Mesenchymal stem cell (in vitro differentiated cells and primary cell): ENCODE measurements around the gene RIPOR2.
A peak's percentile ranks its signal among the peaks of the same experiment; 100 is the strongest.

Source experiments
- DNase-seq: peaks from one replicate; pipeline ENCODE4 v3.0.0-alpha.2; 2013
- H2AFZ ChIP-seq: one replicate; pipeline ENCODE4 v1.6.1; 2013; ENCODE audit warnings: low read depth, mild to moderate bottlenecking, control low read depth, inconsistent platforms, low read length, moderate library complexity
- H2AK5ac ChIP-seq: 2 replicates; pipeline ENCODE4 v1.6.1; 2013; ENCODE audit warnings: low read length, moderate library complexity, mild to moderate bottlenecking, inconsistent platforms; ENCODE audit not compliant: severe bottlenecking
- H2BK120ac ChIP-seq: one replicate; pipeline ENCODE4 v1.6.1; 2013; ENCODE audit warnings: low read depth, mild to moderate bottlenecking, inconsistent platforms, low read length, moderate library complexity
- H2BK12ac ChIP-seq, 2 experiments: one replicate each; pipeline ENCODE4 v1.6.1; 2013; ENCODE audit warnings: inconsistent platforms in 2 of 2, low read length in 2 of 2, mild to moderate bottlenecking in 2 of 2, moderate library complexity in 2 of 2, control low read depth in 1 of 2
- H2BK15ac ChIP-seq: one replicate; pipeline ENCODE4 v1.6.1; 2013; ENCODE audit warnings: mild to moderate bottlenecking, low read depth, inconsistent platforms; ENCODE audit not compliant: poor library complexity, severe bottlenecking
- H2BK5ac ChIP-seq: 2 replicates; pipeline ENCODE4 v1.6.1; 2013; ENCODE audit warnings: low read depth, mild to moderate bottlenecking, low read length, control low read depth, inconsistent platforms; ENCODE audit not compliant: poor library complexity, severe bottlenecking
- H3K14ac ChIP-seq, 2 experiments: one replicate each; pipeline ENCODE4 v1.6.1; 2013; ENCODE audit warnings: inconsistent platforms in 2 of 2, low read length in 2 of 2, control low read depth in 1 of 2, mild to moderate bottlenecking in 1 of 2, moderate library complexity in 1 of 2
- H3K18ac ChIP-seq, 2 experiments: one replicate each; pipeline ENCODE4 v1.6.1; 2013; ENCODE audit warnings: inconsistent platforms in 2 of 2, low read length in 2 of 2, control low read depth in 1 of 2, low read depth in 1 of 2, mild to moderate bottlenecking in 1 of 2
- H3K23ac ChIP-seq, 2 experiments: one replicate each; pipeline ENCODE4 v1.6.1; 2013; ENCODE audit warnings: inconsistent platforms in 2 of 2, low read length in 2 of 2, mild to moderate bottlenecking in 2 of 2, moderate library complexity in 2 of 2, control low read depth in 1 of 2
- H3K27ac ChIP-seq: 2 replicates; pipeline ENCODE4 v1.5.1; 2013; ENCODE audit warnings: mild to moderate bottlenecking, moderate library complexity, low read length, control low read depth, inconsistent platforms; ENCODE audit not compliant: poor library complexity, severe bottlenecking
- H3K27me3 ChIP-seq, 2 experiments: 2 replicates each; pipeline versions ENCODE4 v1.6.1 to v1.7.0; 2013; ENCODE audit warnings: low read length in 2 of 2, mild to moderate bottlenecking in 2 of 2, moderate library complexity in 2 of 2, control low read depth in 1 of 2, inconsistent platforms in 1 of 2; ENCODE audit not compliant: control insufficient read depth in 1 of 2, insufficient read depth in 1 of 2
- H3K36me3 ChIP-seq, 2 experiments: 2 replicates each; pipeline versions ENCODE4 v1.6.1 to v1.7.0; 2013; ENCODE audit warnings: low read length in 2 of 2, control low read depth in 1 of 2, inconsistent platforms in 1 of 2, low read depth in 1 of 2, mild to moderate bottlenecking in 1 of 2; ENCODE audit not compliant: insufficient read depth in 2 of 2, control insufficient read depth in 1 of 2
- H3K4ac ChIP-seq, 2 experiments: one replicate each; pipeline ENCODE4 v1.6.1; 2013; ENCODE audit warnings: inconsistent platforms in 2 of 2, low read length in 2 of 2, mild to moderate bottlenecking in 2 of 2, moderate library complexity in 2 of 2, control low read depth in 1 of 2, low read depth in 1 of 2
- H3K4me1 ChIP-seq: 2 replicates; pipeline ENCODE4 v1.6.1; 2013; ENCODE audit warnings: low read depth, low read length, control low read depth; ENCODE audit not compliant: control insufficient read depth, insufficient read depth
- H3K4me2 ChIP-seq: 2 replicates; pipeline ENCODE4 v1.6.1; 2013; ENCODE audit warnings: low read length, mild to moderate bottlenecking, inconsistent platforms; ENCODE audit not compliant: poor library complexity, severe bottlenecking
- H3K4me3 ChIP-seq, 2 experiments: 2 replicates each; pipeline versions ENCODE4 v1.5.1 to v1.7.0; 2013; ENCODE audit warnings: low read length in 2 of 2, mild to moderate bottlenecking in 2 of 2, control low read depth in 1 of 2, low read depth in 1 of 2; ENCODE audit not compliant: insufficient read depth in 1 of 2
- H3K79me1 ChIP-seq: replicated peaks from 2 replicates; pipeline ENCODE4 v1.6.1; 2013; ENCODE audit warnings: mild to moderate bottlenecking, control low read depth, low read length, inconsistent platforms; ENCODE audit not compliant: poor library complexity, severe bottlenecking
- H3K9ac ChIP-seq: 2 replicates; pipeline ENCODE4 v1.7.0; 2013; ENCODE audit warnings: mild to moderate bottlenecking, low read length, moderate library complexity
- H3K9me3 ChIP-seq: 2 replicates; pipeline ENCODE4 v1.7.0; 2013; ENCODE audit warnings: mild to moderate bottlenecking, low read length; ENCODE audit not compliant: control insufficient read depth
- H4K8ac ChIP-seq: one replicate; pipeline ENCODE4 v1.6.1; 2013; ENCODE audit warnings: inconsistent platforms, mild to moderate bottlenecking, low read length, moderate library complexity
- H4K91ac ChIP-seq: one replicate; pipeline ENCODE4 v1.6.1; 2013; ENCODE audit warnings: mild to moderate bottlenecking, low read length, inconsistent platforms
- WGBS: methylation state at CpG from one replicate; pipeline ENCODE4 v1.1.7; 2013; ENCODE audit warnings: mixed read lengths; 5-methylcytosine and 5-hydroxymethylcytosine counted together

Gene RIPOR2

GRCh38 chr6:24981386-24981760, 45.6 kb upstream of the RIPOR2 start:
- 24% methylated on average over 4 of the region's 4 CpGs for WGBS

GRCh38 chr6:24980507-24981385, 45.0 kb upstream of the RIPOR2 start:
- DNase-seq = no peak
- H2BK5ac ChIP-seq = no peak overlapping the region
- no peak overlapping the region for H2AK5ac ChIP-seq
- H3K9me3 ChIP-seq = no peaks in the 10 kb centered on the region
- no peaks in the 10 kb centered on the region for H3K27me3 ChIP-seq
- H3K4ac ChIP-seq = no peak overlapping the region
- no peak overlapping the region for H2AFZ ChIP-seq
- peak overlapping the region in 1 of 2 experiments; percentile 66 for H2BK12ac ChIP-seq
- H3K36me3 ChIP-seq = no peaks in the 10 kb centered on the region
- H2BK120ac ChIP-seq = no peak overlapping the region
- H3K4me2 ChIP-seq = no peak overlapping the region
- 54% methylated on average over 4 of the region's 4 CpGs for WGBS
- H3K4me1 ChIP-seq = peaks cover 8% of the 10 kb centered on the region
- H4K91ac ChIP-seq = no peak overlapping the region
- H4K8ac ChIP-seq = no peak overlapping the region
- no peak overlapping the region for H3K14ac ChIP-seq
- H3K4me3 ChIP-seq = no peak overlapping the region
- no peak overlapping the region for H3K18ac ChIP-seq
- no peaks in the 10 kb centered on the region for H3K79me1 ChIP-seq
- H3K23ac ChIP-seq = peak overlapping the region in 1 of 2 experiments; percentile 17
- no peak overlapping the region for H2BK15ac ChIP-seq
- H3K27ac ChIP-seq = peak overlapping the region; percentile 33
- no peak overlapping the region for H3K9ac ChIP-seq

More at GRCh38 chr6:24981386-24981760, 45.6 kb upstream of the RIPOR2 start:
- H3K27me3 ChIP-seq = no peaks in the 10 kb centered on the region
- no peak overlapping the region for H4K91ac ChIP-seq
- no peak overlapping the region for H2BK15ac ChIP-seq
- no peak overlapping the region for H3K9ac ChIP-seq
- no peak overlapping the region for H2BK5ac ChIP-seq
- peak; percentile 38 for DNase-seq
- no peaks in the 10 kb centered on the region for H3K79me1 ChIP-seq
- H3K23ac ChIP-seq = no peak overlapping the region
- H2BK120ac ChIP-seq = no peak overlapping the region
- no peak overlapping the region for H3K4me3 ChIP-seq
- no peak overlapping the region for H3K14ac ChIP-seq
- H3K18ac ChIP-seq = no peak overlapping the region
- H2AK5ac ChIP-seq = no peak overlapping the region
- H3K36me3 ChIP-seq = no peaks in the 10 kb centered on the region
- no peak overlapping the region for H3K4me2 ChIP-seq
- H3K4me1 ChIP-seq = peaks cover 8% of the 10 kb centered on the region
- H3K4ac ChIP-seq = no peak overlapping the region
- H2BK12ac ChIP-seq = no peak overlapping the region
- H3K27ac ChIP-seq = peak overlapping the region; percentile 13
- H3K9me3 ChIP-seq = no peaks in the 10 kb centered on the region
- peak overlapping the region; percentile 79 for H4K8ac ChIP-seq
- no peak overlapping the region for H2AFZ ChIP-seq

- H3K4me2 ChIP-seq = no peak overlapping the region
- no peak overlapping the region for H3K23ac ChIP-seq
- no peak overlapping the region for H3K27ac ChIP-seq
- no peak overlapping the region for H2AFZ ChIP-seq
- H3K14ac ChIP-seq = no peak overlapping the region
- H2BK120ac ChIP-seq = no peak overlapping the region
- H3K4ac ChIP-seq = no peak overlapping the region
- H3K4me3 ChIP-seq = no peak overlapping the region
- H3K4me1 ChIP-seq = peaks cover 8% of the 10 kb centered on the region
- no peak overlapping the region for H4K8ac ChIP-seq
- H2BK5ac ChIP-seq = no peak overlapping the region
- no peak overlapping the region for H3K9ac ChIP-seq
- H2BK12ac ChIP-seq = no peak overlapping the region
- no peaks in the 10 kb centered on the region for H3K27me3 ChIP-seq
- no peaks in the 10 kb centered on the region for H3K79me1 ChIP-seq
- H4K91ac ChIP-seq = no peak overlapping the region
- H2BK15ac ChIP-seq = no peak overlapping the region
- H3K9me3 ChIP-seq = no peaks in the 10 kb centered on the region
- no peak for DNase-seq
- no peak overlapping the region for H2AK5ac ChIP-seq
- H3K18ac ChIP-seq = no peak overlapping the region
- no CpG with 5 or more reads among the region's 2 CpGs for WGBS
- H3K36me3 ChIP-seq = no peaks in the 10 kb centered on the region
Observed at GRCh38 chr6:24979176-24979575, 43.4 kb upstream of the RIPOR2 start.

- H2BK12ac ChIP-seq = no peak overlapping the region
- no peaks in the 10 kb centered on the region for H3K79me1 ChIP-seq
- no peaks in the 10 kb centered on the region for H3K4me1 ChIP-seq
- no peak for DNase-seq
- H2AFZ ChIP-seq = no peak overlapping the region
- no peak overlapping the region for H3K4me3 ChIP-seq
- H2BK15ac ChIP-seq = no peak overlapping the region
- no peak overlapping the region for H3K18ac ChIP-seq
- H4K91ac ChIP-seq = no peak overlapping the region
- H3K9ac ChIP-seq = no peak overlapping the region
- no peak overlapping the region for H3K23ac ChIP-seq
- H2BK5ac ChIP-seq = no peak overlapping the region
- H3K4ac ChIP-seq = no peak overlapping the region
- WGBS = 90% methylated on average over 4 of the region's 7 CpGs
- H3K9me3 ChIP-seq = no peaks in the 10 kb centered on the region
- H4K8ac ChIP-seq = no peak overlapping the region
- no peak overlapping the region for H3K4me2 ChIP-seq
- no peaks in the 10 kb centered on the region for H3K36me3 ChIP-seq
- no peak overlapping the region for H2AK5ac ChIP-seq
- no peak overlapping the region for H2BK120ac ChIP-seq
- peaks cover 0 to 10% of the 10 kb centered on the region in 2 experiments for H3K27me3 ChIP-seq
- no peak overlapping the region for H3K14ac ChIP-seq
- H3K27ac ChIP-seq = no peak overlapping the region
Observed at GRCh38 chr6:24974182-24975171, 38.7 kb upstream of the RIPOR2 start.
